WTC11 (cell line): ENCODE data around the gene COPS4.

Source experiments
- CTCF ChIP-seq: fragments of 200-600 bp; IDR thresholded peaks from 2 replicates; pipeline ENCODE4 v1.8.0; 2022; ENCODE audit warnings: antibody characterized with exemption
- ETV6 ChIP-seq: sonication (generic); formaldehyde crosslinking; IDR thresholded peaks from 2 replicates; pipeline ENCODE4 v1.8.1; 2022; ENCODE audit warnings: mild to moderate bottlenecking, missing genetic modification reagents
- FOXP1 ChIP-seq: sonication (generic); formaldehyde crosslinking; IDR thresholded peaks from 2 replicates; pipeline ENCODE4 v1.8.0; 2022; ENCODE audit warnings: missing genetic modification reagents, mild to moderate bottlenecking, moderate library complexity, borderline replicate concordance
- GABPB1 ChIP-seq: sonication (generic); formaldehyde crosslinking; IDR thresholded peaks from 2 replicates; pipeline ENCODE4 v1.8.1; 2023; ENCODE audit warnings: mild to moderate bottlenecking, missing genetic modification reagents
- KAT7 ChIP-seq: sonication (generic); formaldehyde crosslinking; IDR thresholded peaks from 2 replicates; pipeline ENCODE4 v1.8.1; 2023; ENCODE audit warnings: missing genetic modification reagents, mild to moderate bottlenecking, borderline replicate concordance
- MAX ChIP-seq: sonication (generic); formaldehyde crosslinking; IDR thresholded peaks from 2 replicates; pipeline ENCODE4 v1.8.0; 2022; ENCODE audit warnings: mild to moderate bottlenecking, missing genetic modification reagents
- RELA ChIP-seq: sonication (generic); formaldehyde crosslinking; IDR thresholded peaks from 2 replicates; pipeline ENCODE4 v1.8.1; 2022; ENCODE audit warnings: missing genetic modification reagents, mild to moderate bottlenecking, borderline replicate concordance
- SMAD3 ChIP-seq: sonication (generic); formaldehyde crosslinking; IDR thresholded peaks from 2 replicates; pipeline ENCODE4 v1.8.0; 2022; ENCODE audit warnings: missing genetic modification reagents, mild to moderate bottlenecking, borderline replicate concordance
- TCF7 ChIP-seq: sonication (generic); formaldehyde crosslinking; IDR thresholded peaks from 2 replicates; pipeline ENCODE4 v1.8.0; 2022; ENCODE audit warnings: mild to moderate bottlenecking, low read depth, missing genetic modification reagents, moderate library complexity
- USF1 ChIP-seq: sonication (generic); formaldehyde crosslinking; IDR thresholded peaks from 2 replicates; pipeline ENCODE4 v1.8.0; 2022; ENCODE audit warnings: mild to moderate bottlenecking, missing genetic modification reagents
- ZNF121 ChIP-seq: sonication (generic); formaldehyde crosslinking; IDR thresholded peaks from 2 replicates; pipeline ENCODE4 v1.8.0; 2023; ENCODE audit warnings: missing genetic modification reagents
- ZNF281 ChIP-seq: sonication (generic); formaldehyde crosslinking; IDR thresholded peaks from 2 replicates; pipeline ENCODE4 v1.8.0; 2023; ENCODE audit warnings: mild to moderate bottlenecking, missing genetic modification reagents
- ZNF532 ChIP-seq: fragments of 250-450 bp; sonication (Bioruptor Pico); IDR thresholded peaks from 2 replicates; pipeline ENCODE4 v1.9.0; 2021; ENCODE audit warnings: mild to moderate bottlenecking, borderline replicate concordance
- TF ChIP-seq, protein P1 (sequence below): fragments of 250-450 bp; sonication (Bioruptor Pico); conservative IDR thresholded peaks from 2 replicates; pipeline ENCODE4 v1.9.0; 2021; ENCODE audit warnings: mild to moderate bottlenecking

- TF ChIP-seq ETV6 (CRISPR knock-in tag) = no peak
- no peak for TF ChIP-seq ZNF121 (CRISPR knock-in tag)
- TF ChIP-seq CTCF = no peak
- no peak for TF ChIP-seq ZNF532 (CRISPR knock-in tag)
- no peak for TF ChIP-seq FOXP1
- no peak for TF ChIP-seq RELA (CRISPR knock-in tag)
- no peak for TF ChIP-seq KAT7
- TF ChIP-seq USF1 (CRISPR knock-in tag) = no peak
- no peak for TF ChIP-seq SMAD3 (CRISPR knock-in tag)
- TF ChIP-seq MAX (CRISPR knock-in tag) = no peak
- no peak for TF ChIP-seq TCF7 (CRISPR knock-in tag)
- no peak for TF ChIP-seq GABPB1 (CRISPR knock-in tag)
- TF ChIP-seq ZNF281 = no peak
- TF ChIP-seq, protein P1, sequence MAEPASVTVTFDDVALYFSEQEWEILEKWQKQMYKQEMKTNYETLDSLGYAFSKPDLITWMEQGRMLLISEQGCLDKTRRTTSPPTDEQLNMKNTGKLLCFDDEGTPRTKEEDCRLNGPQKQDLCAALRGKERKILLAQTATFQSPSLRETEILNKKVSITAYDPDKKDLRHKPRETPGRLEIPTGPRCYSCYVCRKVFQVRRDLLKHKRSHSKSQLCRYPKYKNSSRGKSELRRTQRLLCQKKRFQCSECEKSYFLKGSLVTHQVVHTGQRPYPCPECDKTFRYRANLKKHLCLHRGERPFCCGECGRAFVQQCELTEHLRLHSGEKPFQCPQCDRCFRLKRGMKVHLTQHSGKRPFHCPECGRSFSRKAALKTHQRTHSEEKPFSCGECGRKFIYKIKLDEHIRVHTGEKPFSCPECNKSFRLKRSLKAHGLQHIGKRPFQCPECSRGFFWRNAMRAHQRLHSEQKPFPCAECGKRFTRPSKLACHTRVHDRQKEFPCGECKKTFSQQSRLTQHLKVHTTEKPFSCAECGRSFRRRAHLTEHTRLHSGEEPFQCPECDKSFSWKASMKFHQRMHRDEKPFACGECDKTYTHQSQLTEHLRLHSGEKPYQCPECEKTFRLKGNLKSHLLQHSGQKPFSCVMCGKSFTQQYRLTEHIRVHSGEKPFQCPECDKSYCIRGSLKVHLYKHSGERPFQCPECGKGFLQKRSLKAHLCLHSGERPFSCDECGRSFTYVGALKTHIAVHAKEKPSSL (CRISPR knock-in tag) = no peak
Observed at GRCh38 chr4:83113429-83113786, 78.4 kb downstream of the COPS4 start.
